NCI-H2227 (cell line): ENCODE results near the gene OR1D2.
"Not testable (repeated sequence)": the region's sequence is repeated elsewhere in the genome, so short reads cannot be mapped to it uniquely, and the experiment has no call there.

Experiments
- DNase-seq: peaks from one replicate; lab custom pipeline; 2025; ENCODE audit not compliant: unreplicated experiment; lab: John Stamatoyannopoulos, UW

Gene OR1D2, protein sequence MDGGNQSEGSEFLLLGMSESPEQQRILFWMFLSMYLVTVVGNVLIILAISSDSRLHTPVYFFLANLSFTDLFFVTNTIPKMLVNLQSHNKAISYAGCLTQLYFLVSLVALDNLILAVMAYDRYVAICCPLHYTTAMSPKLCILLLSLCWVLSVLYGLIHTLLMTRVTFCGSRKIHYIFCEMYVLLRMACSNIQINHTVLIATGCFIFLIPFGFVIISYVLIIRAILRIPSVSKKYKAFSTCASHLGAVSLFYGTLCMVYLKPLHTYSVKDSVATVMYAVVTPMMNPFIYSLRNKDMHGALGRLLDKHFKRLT

DNA sequence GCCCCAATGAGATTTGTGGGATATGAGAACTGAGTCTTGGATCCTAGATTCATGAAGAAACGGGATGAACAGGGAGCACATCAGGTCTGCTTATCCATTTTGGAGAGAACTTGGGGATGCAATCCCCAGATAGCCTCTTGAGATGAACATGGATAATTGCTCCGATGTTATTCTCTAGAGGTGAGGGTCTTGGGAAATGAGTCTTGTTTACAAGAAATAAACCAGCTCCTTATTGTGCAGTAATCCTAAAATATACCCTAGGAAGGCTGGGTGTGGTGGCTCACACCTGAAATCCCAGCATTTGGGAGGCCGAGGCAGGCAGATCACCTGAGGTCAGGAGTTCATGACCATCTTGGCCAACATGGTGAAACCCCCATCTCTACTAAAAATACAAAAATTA lies at the start of gene OR1D2:
OR1D2 (minus strand) TSS at position 101 of the 400 bp plus-strand sequence. CDS start 11,426 bp downstream, outside the sequence.
- no peak for DNase-seq

DNA sequence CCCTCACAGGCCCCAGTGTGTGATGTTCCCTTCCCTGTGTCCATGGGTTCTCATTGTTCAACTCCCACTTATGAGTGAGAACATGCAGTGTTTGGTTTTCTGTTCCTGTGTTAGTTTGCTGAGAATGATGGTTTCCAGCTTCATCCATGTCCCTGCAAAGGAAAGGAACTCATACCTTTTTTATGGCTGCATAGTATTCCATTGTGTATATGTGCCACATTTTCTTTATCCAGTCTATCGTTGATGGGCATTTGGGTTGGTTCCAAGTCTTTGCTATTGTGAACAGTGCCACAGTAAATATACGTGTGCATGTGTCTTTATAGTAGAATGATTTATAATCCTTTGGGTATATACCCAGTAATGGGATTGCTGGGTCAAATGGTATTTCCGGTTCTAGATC lies 33.3 kb upstream of the OR1D2 start:
- not testable (repeated sequence) for DNase-seq

DNA sequence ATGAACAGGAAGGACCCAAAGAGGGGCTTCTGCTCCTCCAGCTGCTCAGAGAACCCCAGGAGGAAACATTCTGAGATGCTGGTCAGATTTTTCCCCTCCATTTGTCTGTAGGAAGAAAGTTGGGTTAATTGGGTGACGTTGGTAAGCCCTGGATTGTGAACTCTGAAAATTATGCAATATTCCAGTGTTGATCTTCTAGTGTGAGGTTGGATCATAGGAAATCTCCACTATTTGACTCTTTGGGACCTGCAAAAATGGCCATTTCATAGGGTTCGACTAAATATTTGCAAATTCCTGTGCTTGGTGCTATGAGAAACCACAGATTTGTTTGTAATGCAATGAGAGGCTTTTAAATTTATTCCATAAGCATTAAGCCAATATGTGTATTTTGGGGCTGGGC lies 23.2 kb upstream of the OR1D2 start, which contains the start of gene OR1G1:
OR1G1 (minus strand) TSS at position 101 of the 400 bp plus-strand sequence; CDS start at position 101, 0 bp downstream.
- DNase-seq, result no peak

DNA sequence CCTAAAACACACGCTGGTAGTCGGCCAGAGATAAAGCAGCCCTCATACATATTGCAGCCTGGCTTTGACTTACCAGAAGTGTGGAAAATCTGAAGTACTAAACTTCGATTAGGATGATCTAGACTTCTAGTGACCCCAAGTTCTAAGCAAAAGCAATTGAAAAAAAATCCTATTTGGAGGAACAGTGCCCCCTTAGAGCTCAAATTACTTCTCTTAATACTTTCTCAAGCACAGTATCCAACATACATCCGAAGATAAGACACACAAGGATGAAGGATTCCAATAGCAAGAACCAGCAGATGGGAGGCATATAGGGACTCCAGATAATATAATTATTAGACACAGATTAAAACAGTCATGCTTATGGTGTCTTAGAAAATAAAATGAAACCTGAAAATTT lies 30.4 kb downstream of the OR1D2 start:
- DNase-seq, result not testable (repeated sequence)

DNA sequence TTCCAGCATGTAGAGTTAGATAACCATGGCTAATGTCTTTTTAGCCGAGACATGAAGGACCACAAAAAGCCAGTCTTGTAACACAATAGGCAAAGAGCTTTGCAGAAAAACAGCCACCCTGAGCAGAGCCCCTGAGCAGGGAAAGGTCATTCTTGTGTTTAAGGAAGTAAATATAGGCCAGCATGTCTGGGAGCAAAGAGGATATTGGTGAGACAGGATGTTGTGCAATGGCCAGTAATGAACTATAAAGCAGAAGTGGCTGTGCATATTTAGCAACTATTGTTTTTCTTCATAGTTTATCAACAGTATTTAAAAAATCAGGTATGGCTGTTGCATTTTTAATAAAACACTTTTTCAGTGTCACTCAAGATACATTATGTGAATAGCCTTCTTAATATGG lies 39.0 kb downstream of the OR1D2 start:
- DNase-seq, result not testable (repeated sequence)

DNA sequence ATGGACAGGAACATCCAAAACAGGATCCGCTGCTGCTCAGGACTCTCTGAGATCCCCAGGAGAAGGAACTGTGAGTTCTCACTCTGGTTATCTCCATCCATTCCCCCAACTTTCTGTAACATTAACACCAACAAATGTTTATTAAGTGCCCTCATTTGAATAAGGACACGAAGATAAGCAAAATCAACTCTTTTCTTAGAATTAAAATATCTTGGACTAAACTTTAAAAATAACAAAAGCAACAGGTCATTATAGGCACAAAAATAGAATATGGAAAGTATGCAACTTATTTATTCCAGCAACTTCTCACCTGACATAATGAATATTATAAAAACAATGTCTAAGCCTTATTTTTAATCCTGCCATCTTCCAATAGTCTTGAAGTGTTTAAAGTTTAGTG lies 40.7 kb downstream of the OR1D2 start, which contains the start of gene OR1D5:
OR1D5 (minus strand) TSS at position 101 of the 400 bp plus-strand sequence; CDS start at position 101, 0 bp downstream.
- not testable (repeated sequence) for DNase-seq

DNA sequence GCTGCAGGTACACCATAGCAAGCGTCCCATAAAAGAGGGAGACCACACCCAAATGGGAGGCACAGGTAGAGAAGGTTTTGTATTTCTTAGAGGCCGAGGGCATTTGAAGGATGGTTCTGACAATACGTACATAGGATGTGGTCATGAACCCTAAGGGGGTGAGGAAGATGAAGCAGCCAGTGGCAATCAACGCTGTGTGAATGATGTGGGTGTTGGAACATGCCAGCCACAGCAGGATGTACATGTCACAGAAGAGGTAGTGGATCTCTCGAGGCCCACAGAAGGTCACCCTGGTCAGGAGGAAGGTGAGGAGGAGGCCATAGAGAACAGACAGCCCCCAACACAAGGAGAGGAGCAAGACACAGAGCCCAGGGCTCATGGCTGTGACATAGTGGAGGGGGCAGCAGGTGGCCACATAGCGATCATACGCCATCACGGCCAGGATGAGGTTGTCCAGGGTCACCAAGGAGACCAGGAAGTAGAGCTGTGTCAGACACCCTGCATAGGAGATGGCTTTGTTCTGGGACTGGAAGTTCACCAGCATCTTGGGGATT lies 41.3 kb downstream of the OR1D2 start:
- not testable (repeated sequence) for DNase-seq

DNA sequence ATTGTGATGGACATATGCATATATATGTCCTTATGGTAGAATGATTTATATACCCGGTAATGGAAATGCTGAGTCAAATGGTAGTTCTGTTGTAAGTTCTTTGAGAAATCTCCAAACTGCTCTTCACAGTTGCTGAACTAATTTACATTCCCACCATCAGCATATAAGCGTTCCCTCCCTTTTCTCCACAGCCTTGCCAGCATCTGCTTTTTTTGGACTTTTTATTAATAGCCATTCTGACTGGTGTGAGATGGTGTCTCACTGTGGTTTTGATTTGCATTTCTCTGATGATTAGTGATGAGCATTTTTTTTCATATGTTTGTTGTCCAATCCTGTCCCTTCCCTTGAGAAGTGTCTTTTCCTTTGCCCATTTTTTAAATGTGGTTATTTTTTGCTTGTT lies 49.4 kb downstream of the OR1D2 start:
- DNase-seq, result not testable (repeated sequence)

DNA sequence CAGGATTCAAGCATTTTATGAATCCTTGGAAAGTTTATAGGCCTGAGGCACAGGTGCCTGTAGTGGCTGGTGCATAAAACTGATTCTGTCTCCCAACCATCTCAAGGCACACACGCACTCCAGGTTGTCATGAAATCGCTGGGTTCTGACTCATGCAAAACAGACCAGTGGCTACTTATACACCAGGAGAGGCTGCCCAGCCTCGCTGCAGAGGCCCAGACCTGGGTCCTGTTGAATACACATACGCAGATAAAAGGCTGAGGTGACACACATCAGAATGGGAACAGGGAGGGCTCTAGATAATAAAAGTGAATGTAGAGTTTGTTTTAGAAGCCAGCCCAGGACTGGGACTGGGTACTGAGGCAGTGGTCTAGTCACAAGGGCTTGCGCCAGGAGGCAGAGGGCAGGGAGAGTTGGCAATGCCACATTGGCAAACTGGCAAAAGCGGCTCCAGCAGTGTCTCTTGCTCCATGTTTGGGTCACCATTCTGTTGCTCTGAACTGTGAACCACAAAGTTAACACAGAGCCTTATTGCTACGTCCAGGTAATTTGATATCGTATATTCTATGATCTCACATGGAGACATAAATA lies 54.4 kb downstream of the OR1D2 start:
- DNase-seq, result no peak

DNA sequence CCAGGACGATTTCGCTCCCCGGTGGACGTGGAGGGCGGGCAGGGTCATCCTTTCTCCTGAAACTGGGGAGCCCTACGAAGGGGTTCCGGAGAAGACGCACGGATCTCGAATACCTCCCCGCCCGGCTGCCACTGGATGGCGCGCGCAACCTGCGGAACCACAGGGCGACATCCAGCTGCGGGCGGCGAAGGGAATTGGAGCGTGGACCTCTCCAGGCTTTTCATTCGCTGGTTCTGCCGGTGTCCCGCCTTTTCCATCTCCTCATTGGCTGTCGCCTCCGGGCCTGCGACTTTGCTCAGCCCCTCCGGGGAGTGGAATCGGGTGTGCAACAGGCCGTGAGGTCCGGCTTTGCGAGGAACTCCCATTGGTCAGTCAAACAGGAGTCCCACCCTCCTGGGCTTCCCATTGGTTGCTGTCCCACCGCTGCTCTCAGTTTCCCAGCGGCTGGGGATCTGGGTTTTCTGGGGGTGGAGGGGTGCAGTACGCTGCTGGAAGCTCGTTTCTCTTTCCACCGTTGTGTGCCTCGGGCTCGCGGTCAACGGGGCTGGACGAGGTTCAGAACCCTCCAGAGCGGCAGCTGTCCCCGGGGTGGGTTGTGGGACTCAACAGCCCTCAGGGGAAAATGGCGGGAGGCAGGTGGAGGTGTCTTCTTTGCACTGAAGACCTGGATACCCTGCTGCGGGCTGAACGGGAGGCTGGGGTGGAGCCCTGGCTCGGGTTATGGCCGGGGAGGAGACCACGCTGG lies 55.3 kb downstream of the OR1D2 start:
- DNase-seq, result peak; percentile 94

DNA sequence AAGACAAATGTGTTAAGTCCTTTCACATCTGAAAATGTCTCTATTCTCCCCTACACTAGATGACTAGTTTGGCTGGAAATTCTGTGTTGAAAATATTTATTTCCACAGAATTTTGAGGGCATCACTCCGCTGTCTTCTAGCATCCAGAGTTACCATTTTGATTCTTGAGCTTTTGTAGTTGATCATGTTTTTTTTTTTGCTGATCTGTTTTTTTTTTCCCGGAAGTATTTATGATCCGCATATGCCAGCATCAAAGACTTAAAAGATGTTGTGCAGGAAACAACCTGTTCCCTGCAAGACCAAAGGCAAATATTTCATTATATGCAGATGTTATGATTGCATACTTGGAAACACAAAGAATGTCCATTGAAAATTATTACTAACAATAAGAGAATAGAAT lies 57.5 kb downstream of the OR1D2 start:
- no peak for DNase-seq

DNA sequence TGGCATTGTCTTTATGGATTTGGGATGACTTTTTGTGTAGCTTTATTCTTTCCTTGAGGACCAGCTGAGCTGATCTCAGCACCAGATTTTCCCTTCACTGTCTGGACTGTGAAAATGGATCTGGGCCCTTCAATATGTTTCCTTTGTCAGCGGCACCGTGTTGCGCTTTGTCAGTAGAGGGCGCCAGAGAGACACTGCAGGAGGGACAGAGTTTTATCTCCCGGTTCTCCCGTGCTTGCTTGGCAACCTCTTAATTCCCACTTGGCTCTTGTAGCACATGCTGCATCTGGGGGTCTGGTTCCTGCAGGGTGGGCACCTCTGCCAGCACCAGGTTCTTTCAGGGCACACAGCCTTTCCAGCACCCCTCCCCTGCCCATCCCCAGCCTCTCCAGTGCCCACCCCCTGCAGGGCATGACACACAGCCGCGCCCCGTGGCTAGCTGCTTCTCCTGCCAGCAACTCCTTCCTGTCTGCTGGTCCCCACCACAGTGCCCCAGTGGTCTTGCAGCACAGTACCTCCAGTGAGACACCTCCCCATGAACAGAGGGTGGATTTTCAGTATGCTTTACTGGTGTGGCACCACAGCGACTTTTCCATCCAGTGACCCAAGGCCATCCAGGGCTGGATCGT lies 60.4 kb downstream of the OR1D2 start:
- no peak for DNase-seq

DNA sequence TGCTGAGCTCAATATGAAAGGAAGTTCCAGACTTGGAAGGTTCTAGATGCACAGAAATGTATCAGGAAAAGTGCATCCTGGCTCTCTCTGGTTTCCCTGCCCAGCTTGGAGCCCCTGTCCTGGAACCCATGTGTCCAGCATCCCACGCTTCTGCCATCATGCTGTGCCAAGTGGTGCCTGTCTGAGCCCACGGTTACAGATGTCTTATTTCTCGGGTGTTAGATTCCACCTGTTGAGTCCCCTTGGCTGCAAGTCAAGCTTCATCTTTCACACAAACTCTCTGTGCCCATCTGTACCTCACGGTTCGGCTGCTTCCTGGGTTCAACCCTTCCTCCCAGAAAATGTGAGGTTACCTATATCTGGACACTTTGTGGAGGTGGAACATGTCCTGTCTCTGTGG lies 63.3 kb downstream of the OR1D2 start:
- DNase-seq, result no peak

DNA sequence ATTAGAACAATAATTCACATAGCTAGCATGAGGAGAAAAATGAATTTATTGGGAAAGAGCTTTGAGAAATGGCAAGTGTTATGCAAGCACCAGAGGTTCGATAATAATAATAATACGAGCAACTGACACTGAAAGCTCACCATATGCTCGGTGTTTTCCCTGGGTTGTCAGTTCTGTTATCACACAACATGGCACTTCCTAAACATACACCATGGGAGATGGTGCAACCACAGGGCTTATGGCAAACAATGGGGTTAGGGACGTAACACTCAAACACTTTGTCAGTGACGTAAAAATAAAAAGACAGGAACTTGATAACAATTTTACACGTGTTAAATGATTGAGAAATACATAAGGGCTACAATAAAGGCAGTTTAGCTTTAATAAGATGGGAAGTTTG lies 64.5 kb downstream of the OR1D2 start:
- DNase-seq, result no peak

DNA sequence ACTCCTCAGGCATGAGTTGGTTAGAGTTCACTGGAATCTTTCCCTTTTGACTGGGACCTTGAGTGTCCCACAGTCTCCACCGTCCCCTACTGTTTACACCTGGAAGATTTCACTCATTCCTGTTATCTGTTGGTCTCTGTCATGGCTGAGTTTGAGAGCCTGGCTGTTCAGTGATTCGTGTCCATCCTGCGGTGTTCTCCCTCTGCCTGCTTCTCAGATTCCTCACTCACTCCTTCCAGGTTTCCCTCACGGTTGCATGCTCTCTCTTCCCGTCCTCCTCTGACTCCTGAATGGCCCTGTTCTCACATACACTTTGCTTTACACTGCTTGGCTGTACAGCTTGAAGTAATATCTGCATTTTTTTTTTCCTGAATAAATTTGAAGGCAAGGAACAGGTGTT lies 65.3 kb downstream of the OR1D2 start:
- DNase-seq, result no peak
